ENCODE measurements around the gene SIRT4. TPM values are rescaled to one million over a fixed set of nuclear protein-coding genes. Genes with fewer than 3 reads are reported as not detected.

Gene SIRT4
- total RNA-seq, 1 experiment from 2014 or later: 2.8 TPM

DNA sequence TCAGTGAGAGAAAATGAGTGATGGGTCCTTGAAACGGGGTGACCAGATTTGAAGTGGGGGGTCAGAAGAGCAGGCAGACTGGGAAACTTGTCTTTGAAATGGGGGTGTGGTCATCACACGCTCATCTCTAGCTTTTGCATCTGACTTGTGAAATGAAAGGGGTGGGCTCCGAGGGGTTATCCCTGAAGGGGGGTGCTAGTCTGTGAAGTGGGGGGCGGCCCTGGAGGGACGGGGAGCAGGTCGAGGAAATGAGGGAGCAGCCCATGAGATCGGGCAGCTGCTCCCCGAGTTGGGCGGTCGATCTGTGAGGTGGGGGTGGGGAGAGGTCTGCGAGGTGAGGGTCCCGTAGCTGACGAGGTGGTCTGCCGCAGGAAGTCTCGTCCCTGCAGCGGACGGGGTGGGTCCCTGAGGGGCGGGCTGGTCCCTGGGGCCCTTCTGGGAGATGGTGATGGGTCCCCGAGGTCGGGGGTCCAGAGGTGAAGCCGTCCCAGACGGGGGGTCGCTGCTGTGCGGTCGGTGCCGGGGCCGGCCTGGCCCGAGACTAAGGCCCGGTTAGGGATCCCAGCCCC is 37.1 kb upstream of the SIRT4 start:
- peak overlapping the region; percentile 93 for H3K27ac ChIP-seq (ENCODE audit: low read depth, low read length)
- no TSS peak for BruUV-seq (replicated peaks)

More for the DNA sequence above, 37.1 kb upstream of the SIRT4 start:
- DNase-seq (ENCODE audit: low read depth, low spot score) (no peak), ATAC-seq (no peak)
- intact Hi-C loops (cut with micrococcal nuclease): loop anchor here (1.0 kb wide), 1 partner anchor 37 kb away; no protein-coding TSS in a partner anchor
- Histone ChIP-seq H2AFZ (ENCODE audit: low read depth, low read length, poor library complexity, severe bottlenecking) (no peak overlapping the region), H4K20me1 (ENCODE audit: insufficient read depth) (no peaks in the 10 kb centered on the region), H3K4me2 (ENCODE audit: low read length) (peak overlapping the region; percentile 85), H3K9me3 (ENCODE audit: control insufficient read depth in 1 of 2, insufficient read depth in 1 of 2, low read depth in 1 of 2, low read length in 2 of 2) (no peaks in the 10 kb centered on the region), H3K4me3 (replicated peaks in 1 of 2; ENCODE audit: low read depth in 1 of 2, low read length in 2 of 2) (peak overlapping the region; percentile 66 to 85), H3K79me2 (ENCODE audit: insufficient read depth, low read length) (peaks cover 54% of the 10 kb centered on the region), H3K4me1 (ENCODE audit: control insufficient read depth in 1 of 2, insufficient read depth in 2 of 2, low read length in 2 of 2) (peaks cover 41 to 60% of the 10 kb centered on the region in 2 experiments), H3K36me3 (ENCODE audit: control insufficient read depth in 1 of 2, insufficient read depth in 2 of 2, low read length in 2 of 2) (peaks cover 0 to 7% of the 10 kb centered on the region in 2 experiments; a peak in 1 of 4 replicates), H3K9me2 (ENCODE audit: insufficient read depth) (no peaks in the 10 kb centered on the region), H3K27me3 (ENCODE audit: insufficient read depth, low read length) (no peaks in the 10 kb centered on the region), H3K9ac (ENCODE audit: low read length) (peak overlapping the region; percentile 89)
- ChIA-PET CTCF (interaction anchor here (0.6 to 8.7 kb wide), 16 partner anchors 8 to 253 kb away, joined by 3 to 181 read pairs (median 6); partner anchors contain the start of genes RAB35, RNU4-2 and RPLP0), RAD21 (ENCODE audit: low non-redundant PET in 1 of 2, low total read pairs in 2 of 2, uncharacterized antibody in 2 of 2, unreplicated experiment in 2 of 2) (interaction anchor here (0.6 to 6.5 kb wide), 9 partner anchors 26 to 64 kb away, joined by 3 to 62 read pairs (median 6); partner anchors contain the start of genes RNU4-2 (in 1 of the 2) and RPLP0 (in 1 of the 2)), POLR2A (interaction anchor here (0.8 to 8.6 kb wide), 6 partner anchors 8 to 69 kb away, joined by 3 to 123 read pairs (median 24); partner anchors contain the start of genes RNU4-1, RNU4-2 and RPLP0)
- TF ChIP-seq YY1 (IDR thresholded peaks at IDR 0.05; ENCODE audit: extremely low read depth, insufficient replicate concordance, low read depth, low read length): no peak
- TF ChIP-seq EGR1 (IDR thresholded peaks at IDR 0.05; ENCODE audit: low read depth): no peak
- TF ChIP-seq ZNF274 (IDR thresholded peaks at IDR 0.05; ENCODE audit: low read depth, low read length): no peak
- TF ChIP-seq, protein P1, sequence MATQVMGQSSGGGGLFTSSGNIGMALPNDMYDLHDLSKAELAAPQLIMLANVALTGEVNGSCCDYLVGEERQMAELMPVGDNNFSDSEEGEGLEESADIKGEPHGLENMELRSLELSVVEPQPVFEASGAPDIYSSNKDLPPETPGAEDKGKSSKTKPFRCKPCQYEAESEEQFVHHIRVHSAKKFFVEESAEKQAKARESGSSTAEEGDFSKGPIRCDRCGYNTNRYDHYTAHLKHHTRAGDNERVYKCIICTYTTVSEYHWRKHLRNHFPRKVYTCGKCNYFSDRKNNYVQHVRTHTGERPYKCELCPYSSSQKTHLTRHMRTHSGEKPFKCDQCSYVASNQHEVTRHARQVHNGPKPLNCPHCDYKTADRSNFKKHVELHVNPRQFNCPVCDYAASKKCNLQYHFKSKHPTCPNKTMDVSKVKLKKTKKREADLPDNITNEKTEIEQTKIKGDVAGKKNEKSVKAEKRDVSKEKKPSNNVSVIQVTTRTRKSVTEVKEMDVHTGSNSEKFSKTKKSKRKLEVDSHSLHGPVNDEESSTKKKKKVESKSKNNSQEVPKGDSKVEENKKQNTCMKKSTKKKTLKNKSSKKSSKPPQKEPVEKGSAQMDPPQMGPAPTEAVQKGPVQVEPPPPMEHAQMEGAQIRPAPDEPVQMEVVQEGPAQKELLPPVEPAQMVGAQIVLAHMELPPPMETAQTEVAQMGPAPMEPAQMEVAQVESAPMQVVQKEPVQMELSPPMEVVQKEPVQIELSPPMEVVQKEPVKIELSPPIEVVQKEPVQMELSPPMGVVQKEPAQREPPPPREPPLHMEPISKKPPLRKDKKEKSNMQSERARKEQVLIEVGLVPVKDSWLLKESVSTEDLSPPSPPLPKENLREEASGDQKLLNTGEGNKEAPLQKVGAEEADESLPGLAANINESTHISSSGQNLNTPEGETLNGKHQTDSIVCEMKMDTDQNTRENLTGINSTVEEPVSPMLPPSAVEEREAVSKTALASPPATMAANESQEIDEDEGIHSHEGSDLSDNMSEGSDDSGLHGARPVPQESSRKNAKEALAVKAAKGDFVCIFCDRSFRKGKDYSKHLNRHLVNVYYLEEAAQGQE (IDR thresholded peaks at IDR 0.05; ENCODE audit: low read depth): no peak
- TF ChIP-seq, protein P2, sequence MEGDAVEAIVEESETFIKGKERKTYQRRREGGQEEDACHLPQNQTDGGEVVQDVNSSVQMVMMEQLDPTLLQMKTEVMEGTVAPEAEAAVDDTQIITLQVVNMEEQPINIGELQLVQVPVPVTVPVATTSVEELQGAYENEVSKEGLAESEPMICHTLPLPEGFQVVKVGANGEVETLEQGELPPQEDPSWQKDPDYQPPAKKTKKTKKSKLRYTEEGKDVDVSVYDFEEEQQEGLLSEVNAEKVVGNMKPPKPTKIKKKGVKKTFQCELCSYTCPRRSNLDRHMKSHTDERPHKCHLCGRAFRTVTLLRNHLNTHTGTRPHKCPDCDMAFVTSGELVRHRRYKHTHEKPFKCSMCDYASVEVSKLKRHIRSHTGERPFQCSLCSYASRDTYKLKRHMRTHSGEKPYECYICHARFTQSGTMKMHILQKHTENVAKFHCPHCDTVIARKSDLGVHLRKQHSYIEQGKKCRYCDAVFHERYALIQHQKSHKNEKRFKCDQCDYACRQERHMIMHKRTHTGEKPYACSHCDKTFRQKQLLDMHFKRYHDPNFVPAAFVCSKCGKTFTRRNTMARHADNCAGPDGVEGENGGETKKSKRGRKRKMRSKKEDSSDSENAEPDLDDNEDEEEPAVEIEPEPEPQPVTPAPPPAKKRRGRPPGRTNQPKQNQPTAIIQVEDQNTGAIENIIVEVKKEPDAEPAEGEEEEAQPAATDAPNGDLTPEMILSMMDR (IDR thresholded peaks at IDR 0.05 in 2 of 3, conservative IDR thresholded peaks at IDR 0.05 in 1 of 3; ENCODE audit: borderline replicate concordance in 1 of 3, insufficient read depth in 1 of 3, low read depth in 2 of 3, low read length in 2 of 3): no peak

Data from HCT116 (cell line).